Middle frontal gyrus (tissue), 1 donor: ENCODE data around the gene UTP11.
A peak's percentile ranks its signal among the peaks of the same experiment; 100 is the strongest.

Experiments used
- DNase-seq: peaks from one replicate; pipeline ENCODE4 v3.0.0-alpha.2; 2015; ENCODE audit warnings: low spot score; ENCODE audit errors: extremely low spot score

Gene UTP11

DNA sequence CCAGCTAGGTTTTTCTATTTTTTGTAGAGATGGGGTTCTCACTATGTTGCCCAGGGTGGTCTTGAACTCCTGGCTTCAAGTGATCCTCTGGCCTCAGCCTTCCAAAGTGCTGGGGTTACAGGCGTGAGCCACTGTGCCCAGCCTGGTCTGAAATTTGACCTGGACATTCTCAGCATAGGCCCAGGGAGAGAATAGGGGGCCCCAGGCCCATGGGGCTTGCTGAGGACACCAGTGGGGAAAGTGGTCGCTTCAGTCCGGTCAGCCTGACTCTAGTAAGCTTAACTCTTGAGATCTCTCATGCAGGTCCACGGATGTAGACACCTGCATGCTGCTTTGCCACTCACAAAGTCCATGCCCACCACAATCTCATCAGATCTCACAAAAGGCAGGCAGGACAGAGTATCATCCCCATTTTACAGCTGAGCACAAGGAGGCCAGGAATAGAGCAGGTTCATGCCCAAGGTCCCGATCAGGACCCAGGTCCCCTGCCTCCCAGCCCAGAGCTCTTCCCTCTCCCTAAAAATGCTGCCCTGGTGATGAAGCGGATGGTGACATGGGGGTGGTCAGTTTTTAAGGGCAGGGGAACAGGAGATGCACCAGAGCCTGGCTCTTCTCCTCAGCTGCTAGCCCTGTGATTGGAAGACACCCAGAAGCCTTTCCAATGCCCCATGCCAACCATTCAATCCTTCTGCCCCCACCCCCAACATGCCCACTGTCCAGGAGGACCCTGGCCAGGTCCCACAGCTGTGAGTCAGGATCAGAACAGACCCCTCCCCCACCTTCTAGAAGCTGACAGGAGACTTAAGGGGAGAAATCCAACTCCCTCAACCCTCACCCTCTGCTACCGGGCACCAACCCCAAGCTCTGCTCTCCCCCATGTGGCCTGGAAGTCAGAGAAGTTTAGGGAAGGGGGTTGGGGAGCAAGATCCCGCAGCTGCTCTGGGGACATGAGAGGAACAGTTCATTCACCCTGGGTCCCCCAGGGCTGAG is 9.0 kb upstream of the UTP11 start:
- DNase-seq = no peak

- no peak for DNase-seq
Observed at GRCh38 chr1:38004284-38005108, 8.0 kb upstream of the UTP11 start.

GRCh38 chr1:38005195-38006007 is 7.1 kb upstream of the UTP11 start, which contains the start of gene FHL3:
Gene FHL3, minus strand, starts transcription at chr1:38005514. Its CDS starts 6,102 bp downstream, at chr1:37999412.
- DNase-seq = no peak

- no peak for DNase-seq
Observed at GRCh38 chr1:38006008-38006828, 6.3 kb upstream of the UTP11 start.

GRCh38 chr1:38009088-38009840 is 3.3 kb upstream of the UTP11 start:
- DNase-seq = no peak

- no peak for DNase-seq
Observed at GRCh38 chr1:38009841-38010180, 2.7 kb upstream of the UTP11 start.

DNA sequence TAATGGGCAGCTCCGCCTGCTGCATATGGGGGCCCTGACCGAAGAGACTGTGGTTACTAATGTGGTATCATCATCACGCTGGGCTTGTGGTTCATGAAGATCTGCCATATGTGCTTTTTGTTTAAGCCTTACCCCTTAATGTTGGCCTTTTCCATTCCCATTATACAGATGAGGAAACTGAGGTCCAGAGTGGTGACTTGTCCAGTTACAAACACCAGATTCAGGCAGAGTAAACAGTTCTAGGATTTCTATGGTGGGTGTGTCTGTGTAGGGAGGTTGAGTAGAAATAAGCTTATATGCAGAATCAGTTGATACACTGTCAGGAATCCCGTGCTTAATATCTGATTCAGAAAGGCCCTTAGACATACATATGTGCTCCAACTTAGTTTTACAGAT is 691 bp downstream of the UTP11 start:
- no peak for DNase-seq

DNA sequence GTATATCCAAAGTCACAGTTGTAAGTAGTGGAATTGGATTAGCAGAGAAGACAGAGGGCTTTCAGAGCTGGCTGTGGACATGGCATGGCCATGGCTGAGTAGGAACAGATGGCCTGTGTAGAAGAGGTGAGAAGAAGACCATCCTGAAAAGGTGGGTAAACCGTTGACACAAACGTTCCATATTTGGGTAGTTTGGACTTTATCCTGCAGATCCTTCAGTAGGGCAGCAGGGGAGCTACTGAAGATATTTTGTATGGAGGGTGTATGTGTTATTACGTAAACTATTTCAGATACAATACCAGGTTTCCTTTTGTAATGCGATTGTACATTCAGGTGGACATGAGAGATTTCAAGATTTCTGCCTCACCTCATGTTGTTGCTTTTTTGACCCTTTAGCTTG is 1.6 kb downstream of the UTP11 start:
- DNase-seq = no peak

- DNase-seq = no peak
Observed at GRCh38 chr1:38014724-38015424, 2.3 kb downstream of the UTP11 start.

GRCh38 chr1:38015978-38016725 is 3.6 kb downstream of the UTP11 start:
- no peak for DNase-seq

GRCh38 chr1:38018864-38019343 is 6.4 kb downstream of the UTP11 start:
- DNase-seq = no peak

DNA sequence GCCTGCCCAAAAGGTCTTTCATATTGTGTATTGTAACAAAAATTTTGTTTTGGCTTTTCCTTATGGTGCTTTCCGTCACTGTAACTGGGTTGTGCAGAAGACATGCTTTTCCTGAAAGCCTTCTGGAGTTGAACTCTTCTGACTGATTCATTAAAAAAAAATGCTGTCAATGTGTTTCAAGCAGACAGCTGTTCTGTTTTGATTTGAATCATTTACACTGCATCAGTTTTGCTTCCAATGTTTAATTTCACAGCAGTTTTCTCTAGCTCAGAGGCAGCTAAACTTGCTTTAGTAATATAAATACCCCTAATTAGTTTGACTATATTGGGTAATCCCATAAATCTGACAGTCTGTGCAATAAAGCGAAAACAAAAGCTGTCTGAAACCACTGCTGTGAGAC is 7.9 kb downstream of the UTP11 start:
- no peak for DNase-seq

DNA sequence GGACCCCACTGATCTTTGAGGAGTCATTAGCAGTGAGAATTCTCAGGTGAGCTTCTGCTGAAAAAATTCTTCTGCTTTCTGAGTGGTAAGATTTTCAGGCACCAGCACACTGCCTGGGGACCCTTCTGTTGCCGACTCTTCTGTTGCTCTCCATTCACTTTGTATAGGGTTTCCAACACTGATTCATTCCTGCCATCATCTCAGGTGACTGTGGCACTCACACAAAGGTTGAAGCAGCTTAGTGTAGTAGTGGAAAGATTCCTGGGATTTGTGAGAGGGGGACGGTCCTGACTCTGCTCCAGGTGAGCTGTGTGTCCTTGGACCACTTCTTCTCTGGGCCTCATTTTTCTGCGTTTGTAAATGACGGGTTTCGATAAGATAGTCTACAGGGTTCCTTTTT is 9.4 kb downstream of the UTP11 start:
- no peak for DNase-seq

DNA sequence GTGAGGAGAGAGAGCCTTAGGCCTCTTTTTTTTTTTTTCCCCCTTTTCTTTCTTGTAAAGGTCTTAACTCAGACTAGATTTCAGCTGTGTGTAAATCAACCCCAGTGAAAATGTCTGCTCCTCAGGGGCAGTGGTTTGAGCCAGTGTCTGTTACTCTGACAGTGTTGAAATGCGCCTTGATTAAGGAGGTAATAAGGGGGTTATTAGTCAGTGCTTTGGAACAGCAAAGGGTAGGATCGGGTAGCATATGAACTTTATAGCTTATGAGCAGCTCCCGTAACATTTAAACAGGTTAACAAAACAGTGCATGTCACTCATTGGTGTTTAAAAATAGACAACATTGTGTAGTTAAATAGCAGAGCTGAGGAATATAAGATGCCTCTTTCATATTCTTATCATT is 10.3 kb downstream of the UTP11 start:
- no peak for DNase-seq

GRCh38 chr1:38025233-38025632 is 12.7 kb downstream of the UTP11 start:
- no peak for DNase-seq

DNA sequence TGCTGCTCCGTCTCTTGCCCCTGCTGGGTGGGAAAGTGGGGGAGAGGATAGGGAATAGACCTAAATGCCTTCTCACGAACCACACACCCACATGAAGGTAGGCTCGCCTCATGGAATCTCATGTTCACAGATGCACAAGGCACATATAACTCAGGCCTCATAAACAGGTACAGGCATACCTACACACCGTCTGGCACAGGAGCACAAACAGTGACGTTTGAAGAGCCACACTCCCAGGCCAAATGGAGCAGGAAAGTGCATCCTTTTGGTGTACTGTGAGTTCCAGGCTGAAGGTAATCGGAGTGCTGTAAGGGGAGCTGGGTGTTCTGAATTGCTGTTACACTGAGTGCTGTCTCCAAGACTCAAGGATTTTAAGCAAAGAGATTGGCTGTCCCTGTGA is 13.1 kb downstream of the UTP11 start:
- DNase-seq = no peak

GRCh38 chr1:38026592-38027200 is 14.2 kb downstream of the UTP11 start:
- DNase-seq = peak; percentile 41
